A549 (cell line): ENCODE measurements around the gene B3GNT7. TPM values are rescaled to one million over a fixed set of nuclear protein-coding genes. Genes with fewer than 3 reads are reported as not detected.

Source experiments
- ATAC-seq, 2 experiments: fragments of 200-7000 bp in 1 of 2; fragments of >200 bp in 1 of 2; cut with Nextera tagmentation in 1 of 2; cut with Tn5 transposase in 1 of 2; 3 replicates each; pipeline versions ENCODE4 v1.8.0 to v1.9.1; 2018 to 2020; ENCODE audit warnings: mild to moderate bottlenecking in 1 of 2, moderate library complexity in 1 of 2
- CTCF ChIA-PET: fragments of 300-600 bp; sonication (Branson Sonifier 250); formaldehyde crosslinking; extraction: SDS; loops from one replicate; lab custom pipeline; 2021; ENCODE audit warnings: antibody characterized with exemption, inconsistent platforms; lab: Yijun Ruan, JAX
- POLR2A ChIA-PET: fragments of 350-600 bp; formaldehyde crosslinking; extraction: SDS; loops from one replicate; lab custom pipeline; 2021; ENCODE audit warnings: antibody characterized with exemption, inconsistent platforms; lab: Yijun Ruan, JAX
- DNase-seq, 2 experiments: peaks; one replicate each; pipeline versions ENCODE4 v3.0.0 to v3.0.0-alpha.2; 2011 to 2016; ENCODE audit warnings: low read depth in 1 of 2, low spot score in 1 of 2
- FAIRE-seq: peaks from 2 replicates; lab custom pipeline; 2011; peaks lifted over from hg19 to GRCh38; lab: Jason Lieb, UNC
- H3K27ac ChIP-seq, 2 experiments: fragments of >200 bp; sonication (Bioruptor Twin); formaldehyde crosslinking; 3 replicates each; pipeline ENCODE4 v1.5.1; 2016 to 2017
- H3K4me1 ChIP-seq: fragments of >200 bp; sonication (Bioruptor Twin); formaldehyde crosslinking; 3 replicates; pipeline ENCODE4 v1.6.1; 2016
- H3K4me2 ChIP-seq: fragments of >200 bp; sonication (Bioruptor Twin); formaldehyde crosslinking; 3 replicates; pipeline ENCODE4 v1.6.1; 2016
- H3K4me3 ChIP-seq: fragments of >200 bp; sonication (Bioruptor Twin); formaldehyde crosslinking; 3 replicates; pipeline ENCODE4 v1.5.1; 2016
- H3K9me3 ChIP-seq: fragments of >200 bp; sonication (Bioruptor Twin); formaldehyde crosslinking; 3 replicates; pipeline ENCODE4 v1.6.1; 2016
- BHLHE40 ChIP-seq: IDR thresholded peaks from 2 replicates; pipeline ENCODE4 v1.6.1; 2012; ENCODE audit warnings: low read depth, low read length, inconsistent platforms
- CBX2 ChIP-seq: fragments of 200-600 bp; sonication (generic); IDR thresholded peaks from 2 replicates; pipeline ENCODE4 v1.6.1; 2016; ENCODE audit warnings: low read depth, mild to moderate bottlenecking, borderline replicate concordance
- CEBPB ChIP-seq, 2 experiments: fragments of >200 bp in 1 of 2; sonication (Bioruptor Twin) in 1 of 2; formaldehyde crosslinking in 1 of 2; IDR thresholded peaks; 2 replicates each; pipeline ENCODE4 v1.6.1; 2012 to 2016
- CHD2 ChIP-seq: fragments of 150-350 bp; IDR thresholded peaks from 2 replicates; pipeline ENCODE4 v1.6.1; 2014; ENCODE audit warnings: low read length; ENCODE audit not compliant: partially characterized antibody
- CHD4 ChIP-seq: fragments of 200-600 bp; sonication (generic); IDR thresholded peaks from 2 replicates; pipeline ENCODE4 v1.6.1; 2016; ENCODE audit warnings: antibody characterized with exemption, mild to moderate bottlenecking, borderline replicate concordance
- EHMT2 ChIP-seq: fragments of 200-600 bp; sonication (generic); IDR thresholded peaks from 2 replicates; pipeline ENCODE4 v1.6.1; 2016; ENCODE audit warnings: antibody characterized with exemption, low read depth, mild to moderate bottlenecking, moderate library complexity
- EP300 ChIP-seq, 2 experiments: fragments of >200 bp; sonication (Bioruptor Twin); formaldehyde crosslinking; IDR thresholded peaks; 2 replicates in 1 of 2; 3 replicates in 1 of 2; pipeline ENCODE4 v1.6.1; 2016 to 2017
- HDAC2 ChIP-seq: fragments of 200-600 bp; sonication (generic); IDR thresholded peaks from 2 replicates; pipeline ENCODE4 v1.6.1; 2016
- HOXB5 ChIP-seq: fragments of 250-450 bp; sonication (Bioruptor Pico); IDR thresholded peaks from 2 replicates; pipeline ENCODE4 v1.5.0; 2020; ENCODE audit warnings: mild to moderate bottlenecking, moderate library complexity
- JUN ChIP-seq, 2 experiments: fragments of >200 bp; sonication (Bioruptor Twin); formaldehyde crosslinking; IDR thresholded peaks; 2 replicates in 1 of 2; 3 replicates in 1 of 2; pipeline ENCODE4 v1.6.1; 2016 to 2017
- KDM1A ChIP-seq: fragments of 200-600 bp; sonication (generic); IDR thresholded peaks from 2 replicates; pipeline ENCODE4 v1.6.1; 2016; ENCODE audit warnings: low read depth, mild to moderate bottlenecking
- POLR2A ChIP-seq: IDR thresholded peaks from 2 replicates; pipeline ENCODE4 v1.6.1; 2012; ENCODE audit warnings: mild to moderate bottlenecking, low read length
- POLR2AphosphoS2 ChIP-seq: conservative IDR thresholded peaks from 2 replicates; pipeline ENCODE4 v1.6.1; 2012; ENCODE audit warnings: low read length, improper control_type of control experiment, inconsistent platforms
- REST ChIP-seq: fragments of 200-600 bp; sonication (generic); IDR thresholded peaks from 2 replicates; pipeline ENCODE4 v1.6.1; 2016; ENCODE audit warnings: antibody characterized with exemption, mild to moderate bottlenecking, moderate library complexity
- RNF2 ChIP-seq: fragments of 200-600 bp; sonication (generic); IDR thresholded peaks from 2 replicates; pipeline ENCODE4 v1.6.1; 2016; ENCODE audit warnings: low read depth, mild to moderate bottlenecking, antibody characterized with exemption, moderate library complexity, borderline replicate concordance
- TFCP2L1 ChIP-seq: fragments of 250-450 bp; sonication (Bioruptor Pico); IDR thresholded peaks from 2 replicates; pipeline ENCODE4 v1.5.0; 2021; ENCODE audit warnings: mild to moderate bottlenecking
- ZNF302 ChIP-seq: fragments of 250-450 bp; sonication (Bioruptor Pico); IDR thresholded peaks from 2 replicates; pipeline ENCODE4 v1.9.0; 2021; ENCODE audit warnings: inconsistent platforms, mild to moderate bottlenecking, moderate library complexity
- ZSCAN20 ChIP-seq: fragments of 250-450 bp; sonication (Bioruptor Pico); IDR thresholded peaks from 2 replicates; pipeline ENCODE4 v1.8.0; 2022; ENCODE audit warnings: mild to moderate bottlenecking, moderate library complexity
- WGBS: methylation state at CpG from one replicate; pipeline ENCODE4 v1.1.6; 2017; ENCODE audit errors: missing lambda C conversion rate; 5-methylcytosine and 5-hydroxymethylcytosine counted together
- polyA plus RNA-seq, 4 experiments: library from polyadenylated mRNA; depleted of rRNA in 3 of 4; stranded (reverse); fragments of >200 nt; fragmentation: RNase III in 1 of 4; extraction: RNeasy Plus Mini Kit Qiagen cat#74134 plus additional on column Dnase treatment in 1 of 4; gene quantifications; 2 replicates in 3 of 4; 3 replicates in 1 of 4; pipeline ENCODE4 v1.2.3, GENCODE V29; 2011 to 2017
- TF ChIP-seq, protein P1 (sequence below): fragments of >200 bp; sonication (Bioruptor Twin); formaldehyde crosslinking; IDR thresholded peaks from 3 replicates; pipeline ENCODE4 v1.5.1; 2016
- TF ChIP-seq, protein P2 (sequence below): fragments of 150-350 bp; IDR thresholded peaks from 2 replicates; pipeline ENCODE4 v1.6.1; 2014; ENCODE audit warnings: low read depth, mild to moderate bottlenecking, low read length

B3GNT7 gene
- polyA plus RNA-seq, 2 of the 4 experiments (the other 2 are of a cell fraction): 0.48 to 0.96 TPM

DNA sequence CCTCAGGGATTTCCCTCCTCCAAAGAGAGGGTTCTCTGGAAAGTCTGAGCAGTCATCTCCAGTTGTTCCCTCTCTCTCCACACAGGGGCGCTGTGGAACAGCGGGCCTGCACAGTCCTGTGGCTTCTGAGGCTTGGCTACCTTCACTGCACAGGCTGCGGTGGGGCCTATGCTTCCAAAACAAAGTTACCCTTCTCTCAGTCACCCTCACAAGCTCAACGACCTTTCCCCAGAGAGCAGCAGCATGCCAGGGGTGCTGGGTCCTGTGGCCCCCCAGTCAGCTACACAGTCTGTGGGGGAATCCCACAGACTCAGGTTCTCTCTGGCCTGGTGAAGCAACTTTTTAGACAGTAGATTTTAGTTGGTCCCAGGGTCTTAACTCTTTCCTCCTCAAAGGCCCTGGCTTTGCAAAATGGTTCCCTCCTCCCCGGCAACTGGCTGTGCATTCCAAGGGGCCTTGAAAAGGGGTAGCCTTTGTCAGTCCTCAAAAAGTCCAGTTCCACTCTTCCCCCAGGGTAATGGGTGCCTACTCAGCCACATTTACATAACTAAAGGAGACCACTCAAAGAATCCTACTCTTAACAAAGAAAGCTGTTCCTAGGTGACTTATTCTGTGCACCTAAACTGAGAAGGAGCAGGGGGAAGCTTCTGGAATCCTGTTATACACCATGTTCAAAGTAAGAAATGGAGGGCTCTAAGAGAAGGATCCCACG lies 14.9 kb downstream of the B3GNT7 start:
- no peak overlapping the region for H3K4me3 ChIP-seq
- POLR2A ChIA-PET: no interaction called here
- FAIRE-seq: no peak
- peaks cover 5% of the 10 kb centered on the region; the same call in 2 of the 3 replicates for H3K4me1 ChIP-seq
- 72% methylated on average over 6 of the region's 6 CpGs for WGBS
- no peak overlapping the region for H3K27ac ChIP-seq
- TF ChIP-seq, protein P1, sequence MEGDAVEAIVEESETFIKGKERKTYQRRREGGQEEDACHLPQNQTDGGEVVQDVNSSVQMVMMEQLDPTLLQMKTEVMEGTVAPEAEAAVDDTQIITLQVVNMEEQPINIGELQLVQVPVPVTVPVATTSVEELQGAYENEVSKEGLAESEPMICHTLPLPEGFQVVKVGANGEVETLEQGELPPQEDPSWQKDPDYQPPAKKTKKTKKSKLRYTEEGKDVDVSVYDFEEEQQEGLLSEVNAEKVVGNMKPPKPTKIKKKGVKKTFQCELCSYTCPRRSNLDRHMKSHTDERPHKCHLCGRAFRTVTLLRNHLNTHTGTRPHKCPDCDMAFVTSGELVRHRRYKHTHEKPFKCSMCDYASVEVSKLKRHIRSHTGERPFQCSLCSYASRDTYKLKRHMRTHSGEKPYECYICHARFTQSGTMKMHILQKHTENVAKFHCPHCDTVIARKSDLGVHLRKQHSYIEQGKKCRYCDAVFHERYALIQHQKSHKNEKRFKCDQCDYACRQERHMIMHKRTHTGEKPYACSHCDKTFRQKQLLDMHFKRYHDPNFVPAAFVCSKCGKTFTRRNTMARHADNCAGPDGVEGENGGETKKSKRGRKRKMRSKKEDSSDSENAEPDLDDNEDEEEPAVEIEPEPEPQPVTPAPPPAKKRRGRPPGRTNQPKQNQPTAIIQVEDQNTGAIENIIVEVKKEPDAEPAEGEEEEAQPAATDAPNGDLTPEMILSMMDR: no peak
- TF ChIP-seq JUN (IDR thresholded peaks at IDR 0.05): no peak
- TF ChIP-seq REST: no peak
- TF ChIP-seq POLR2A: no peak
- TF ChIP-seq BHLHE40: no peak
- TF ChIP-seq EHMT2: no peak
- TF ChIP-seq, all 56 proteins: peak for 0
- Histone ChIP-seq H3K4me2 (no peak overlapping the region), H3K9me3 (peaks cover 9% of the 10 kb centered on the region)
- CTCF ChIA-PET: interaction anchor here (0.6 to 20.2 kb wide), 12 partner anchors 13 to 586 kb away, joined by 3 to 333 read pairs (median 10); partner anchors contain the start of gene B3GNT7
- no peak for ATAC-seq
- DNase-seq: peak in 1 of 2 experiments; percentile 33

DNA sequence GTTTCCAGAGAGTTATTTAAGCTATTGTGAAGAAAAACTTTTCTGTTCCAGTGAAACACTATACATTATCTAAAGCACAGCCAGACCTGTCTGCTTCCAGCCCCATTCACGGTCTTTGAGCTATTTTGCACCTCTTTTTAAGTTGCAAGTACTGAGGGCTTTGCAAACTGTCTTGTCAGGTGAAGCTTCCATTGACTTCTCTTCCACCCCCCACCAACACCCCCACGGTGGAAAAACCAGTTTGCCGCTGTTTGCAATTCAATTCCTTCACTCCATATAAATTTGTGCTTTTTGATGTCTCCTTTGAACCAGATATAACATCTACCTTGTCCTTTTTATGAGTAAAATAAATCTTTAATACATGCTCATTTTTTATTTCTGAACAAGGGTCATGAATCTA lies 15.7 kb downstream of the B3GNT7 start:
- peak overlapping the region; percentile 62; the same call in 1 of the 3 replicates for H3K4me3 ChIP-seq
- POLR2A ChIA-PET: interaction anchor here (1.5 kb wide), 1 partner anchor 11 kb away, joined by 9 read pairs; no protein-coding TSS in a partner anchor
- H3K9me3 ChIP-seq: peaks cover 9% of the 10 kb centered on the region
- no peak for FAIRE-seq
- no peak overlapping the region for H3K27ac ChIP-seq
- no peak for TF ChIP-seq HDAC2
- no peak for TF ChIP-seq ZSCAN20 (CRISPR knock-in tag)
- no peak for TF ChIP-seq CEBPB (IDR thresholded peaks at IDR 0.05)
- no peak for TF ChIP-seq HOXB5
- TF ChIP-seq POLR2AphosphoS2: no peak
- no peak for TF ChIP-seq KDM1A
- TF ChIP-seq CBX2: no peak
- TF ChIP-seq, protein P2, sequence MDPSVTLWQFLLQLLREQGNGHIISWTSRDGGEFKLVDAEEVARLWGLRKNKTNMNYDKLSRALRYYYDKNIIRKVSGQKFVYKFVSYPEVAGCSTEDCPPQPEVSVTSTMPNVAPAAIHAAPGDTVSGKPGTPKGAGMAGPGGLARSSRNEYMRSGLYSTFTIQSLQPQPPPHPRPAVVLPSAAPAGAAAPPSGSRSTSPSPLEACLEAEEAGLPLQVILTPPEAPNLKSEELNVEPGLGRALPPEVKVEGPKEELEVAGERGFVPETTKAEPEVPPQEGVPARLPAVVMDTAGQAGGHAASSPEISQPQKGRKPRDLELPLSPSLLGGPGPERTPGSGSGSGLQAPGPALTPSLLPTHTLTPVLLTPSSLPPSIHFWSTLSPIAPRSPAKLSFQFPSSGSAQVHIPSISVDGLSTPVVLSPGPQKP: no peak
- TF ChIP-seq, protein P1: no peak
- no peak for TF ChIP-seq EP300 (IDR thresholded peaks at IDR 0.05)
- TF ChIP-seq JUN (IDR thresholded peaks at IDR 0.05): no peak
- no peak for TF ChIP-seq CHD2
- TF ChIP-seq ZNF302 (CRISPR knock-in tag): no peak
- TF ChIP-seq TFCP2L1: no peak
- no peak for TF ChIP-seq RNF2
- no peak for TF ChIP-seq CHD4
- 72% methylated on average over 3 of the region's 3 CpGs for WGBS
- peak overlapping the region; percentile 84 for H3K4me2 ChIP-seq
- H3K4me1 ChIP-seq: peaks cover 4% of the 10 kb centered on the region; the same call in 2 of the 3 replicates
- no peak for ATAC-seq
- CTCF ChIA-PET: interaction anchor here (0.6 to 20.2 kb wide), 31 partner anchors 9 to 587 kb away, joined by 3 to 333 read pairs (median 7); partner anchors contain the start of gene B3GNT7
- DNase-seq: no peak
